KMS-11 (cell line): ENCODE results near the gene ZFP62.
A peak's percentile ranks its signal among the peaks of the same experiment; 100 is the strongest.

ENCODE experiments used
- H2AFZ ChIP-seq: fragments of 200-600 bp; sonication (generic); 2 replicates; pipeline ENCODE4 v1.6.1; 2016; ENCODE audit warnings: antibody characterized with exemption, mixed run types, low read depth
- H3K27ac ChIP-seq: fragments of 200-600 bp; sonication (generic); 2 replicates; pipeline ENCODE4 v1.6.1; 2016; ENCODE audit warnings: mild to moderate bottlenecking, mixed run types
- H3K27me3 ChIP-seq: fragments of 200-600 bp; sonication (generic); 2 replicates; pipeline ENCODE4 v1.6.1; 2017; ENCODE audit warnings: mild to moderate bottlenecking, low read depth, mixed run types, moderate library complexity; ENCODE audit not compliant: insufficient read depth
- H3K36me3 ChIP-seq: fragments of 200-600 bp; sonication (generic); 2 replicates; pipeline ENCODE4 v1.6.1; 2017; ENCODE audit warnings: mild to moderate bottlenecking, mixed run types; ENCODE audit not compliant: insufficient read depth
- H3K4me1 ChIP-seq: fragments of 200-600 bp; sonication (generic); 2 replicates; pipeline ENCODE4 v1.6.1; 2016; ENCODE audit warnings: mild to moderate bottlenecking, low read depth, mixed run types; ENCODE audit not compliant: poor library complexity, severe bottlenecking
- H3K4me2 ChIP-seq: fragments of 200-600 bp; sonication (generic); 2 replicates; pipeline ENCODE4 v1.7.0; 2016; ENCODE audit warnings: mild to moderate bottlenecking, mixed run types
- H3K4me3 ChIP-seq: fragments of 200-600 bp; sonication (generic); IDR thresholded peaks from 2 replicates; pipeline ENCODE4 v1.6.1; 2017; ENCODE audit warnings: low read depth, low read length, mixed read lengths; ENCODE audit not compliant: insufficient read depth
- H3K79me2 ChIP-seq: fragments of 200-600 bp; sonication (generic); 2 replicates; pipeline ENCODE4 v1.6.1; 2016; ENCODE audit warnings: low read depth, mixed run types; ENCODE audit not compliant: insufficient read depth
- H3K9ac ChIP-seq: fragments of 200-600 bp; sonication (generic); 2 replicates; pipeline ENCODE4 v1.6.1; 2016; ENCODE audit warnings: mild to moderate bottlenecking, mixed run types
- H4K20me1 ChIP-seq: fragments of 200-600 bp; sonication (generic); 2 replicates; pipeline ENCODE4 v1.6.1; 2016; ENCODE audit warnings: mild to moderate bottlenecking, mixed run types; ENCODE audit not compliant: insufficient read depth
- CTCF ChIP-seq: fragments of 200-600 bp; sonication (generic); conservative IDR thresholded peaks from 2 replicates; pipeline ENCODE4 v1.6.1; 2017; ENCODE audit warnings: low read depth, mild to moderate bottlenecking, antibody characterized with exemption, low read length, moderate library complexity, mixed read lengths

Gene ZFP62

GRCh38 chr5:180862645-180863044 is 1.6 kb upstream of the ZFP62 start:
- TF ChIP-seq CTCF = no peak
- H4K20me1 ChIP-seq = no peaks in the 10 kb centered on the region
- no peaks in the 10 kb centered on the region for H3K27me3 ChIP-seq
- H3K4me3 ChIP-seq = no peak overlapping the region
- no peaks in the 10 kb centered on the region for H3K36me3 ChIP-seq
- H3K79me2 ChIP-seq = no peaks in the 10 kb centered on the region
- no peak overlapping the region for H3K9ac ChIP-seq
- H3K4me2 ChIP-seq = no peak overlapping the region
- H3K4me1 ChIP-seq = peaks cover 6% of the 10 kb centered on the region
- H2AFZ ChIP-seq = no peak overlapping the region
- H3K27ac ChIP-seq = no peak overlapping the region

GRCh38 chr5:180860273-180860886 is 696 bp downstream of the ZFP62 start:
- Histone ChIP-seq H3K27me3 (no peaks in the 10 kb centered on the region), H2AFZ (peak overlapping the region; percentile 78; the same call in 1 of the 2 replicates), H3K4me1 (peaks cover 6% of the 10 kb centered on the region), H3K27ac (peak overlapping the region; percentile 67), H4K20me1 (no peaks in the 10 kb centered on the region), H3K36me3 (no peaks in the 10 kb centered on the region), H3K4me2 (peak overlapping the region; percentile 72), H3K9ac (peak overlapping the region; percentile 68; the same call in 1 of the 2 replicates), H3K4me3 (no peak overlapping the region), H3K79me2 (no peaks in the 10 kb centered on the region)
- no peak for TF ChIP-seq CTCF

- Histone ChIP-seq H3K4me3 (no peak overlapping the region), H3K36me3 (no peaks in the 10 kb centered on the region), H3K79me2 (no peaks in the 10 kb centered on the region), H3K9ac (no peak overlapping the region), H3K4me1 (peaks cover 6% of the 10 kb centered on the region), H3K27ac (no peak overlapping the region), H3K4me2 (no peak overlapping the region), H3K27me3 (no peaks in the 10 kb centered on the region), H2AFZ (no peak overlapping the region), H4K20me1 (no peaks in the 10 kb centered on the region)
- no peak for TF ChIP-seq CTCF
These were observed 2.5 kb downstream of the ZFP62 start for GRCh38 chr5:180858586-180858985.

GRCh38 chr5:180853848-180854176 is 7.3 kb downstream of the ZFP62 start:
- no peak overlapping the region for H3K9ac ChIP-seq
- no peak overlapping the region for H3K4me2 ChIP-seq
- H3K4me1 ChIP-seq = no peaks in the 10 kb centered on the region
- H3K4me3 ChIP-seq = no peak overlapping the region
- no peaks in the 10 kb centered on the region for H4K20me1 ChIP-seq
- no peak overlapping the region for H3K27ac ChIP-seq
- TF ChIP-seq CTCF = no peak
- no peaks in the 10 kb centered on the region for H3K36me3 ChIP-seq
- H3K79me2 ChIP-seq = no peaks in the 10 kb centered on the region
- no peaks in the 10 kb centered on the region for H3K27me3 ChIP-seq
- no peak overlapping the region for H2AFZ ChIP-seq
